NCI-H2029 treated with DMSO at 0.1 percent for 48 hours (cell line): ENCODE measurements around the gene SERPINF2.
"Not testable (repeated sequence)": the region's sequence is repeated elsewhere in the genome, so short reads cannot be mapped to it uniquely, and the experiment has no call there.

Experiments
- DNase-seq: peaks from one replicate; lab custom pipeline; 2025; lab: John Stamatoyannopoulos, UW

SERPINF2 gene

GRCh38 chr17:1789936-1790335, 47.3 kb downstream of the SERPINF2 start:
- DNase-seq: no peak

- DNase-seq: no peak
These were observed 50.1 kb downstream of the SERPINF2 start for GRCh38 chr17:1792495-1793446.

DNA sequence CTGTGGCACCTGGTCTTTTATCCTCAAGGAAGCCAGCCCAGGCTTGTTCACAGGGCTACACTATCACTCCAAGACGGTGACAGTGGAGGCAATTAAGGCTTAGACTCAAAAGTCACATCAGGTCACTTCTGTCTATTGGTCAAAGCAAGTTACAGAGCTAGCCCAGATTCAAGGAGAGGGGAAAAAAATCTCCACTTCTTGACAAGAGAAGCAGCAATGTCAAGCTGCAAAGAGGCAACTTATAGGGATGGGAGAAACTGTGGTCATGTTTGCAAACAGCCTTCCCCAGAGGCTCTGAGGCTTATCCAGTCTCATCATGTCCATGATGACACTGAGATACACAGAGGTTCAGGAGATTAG, 50.8 kb downstream of the SERPINF2 start:
- no peak for DNase-seq

DNA sequence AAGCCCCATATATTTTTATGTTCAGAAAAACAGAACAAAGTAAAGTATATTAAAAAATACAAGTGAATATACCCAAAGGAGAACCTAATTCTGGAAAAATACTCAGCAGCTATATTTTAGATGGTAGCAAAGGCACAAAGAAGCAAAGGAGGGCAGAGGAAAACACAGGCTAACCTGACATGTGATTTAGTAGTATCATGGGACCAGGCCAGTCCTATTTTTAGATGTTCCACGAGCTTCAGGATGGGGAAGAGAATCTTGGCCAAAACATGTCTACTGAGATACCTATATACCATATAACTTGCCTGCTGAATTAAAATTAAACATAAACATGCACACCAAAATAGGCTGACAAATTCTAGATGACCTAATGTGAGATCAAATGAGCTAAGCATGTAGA, 54.1 kb downstream of the SERPINF2 start:
- DNase-seq: no peak

DNA sequence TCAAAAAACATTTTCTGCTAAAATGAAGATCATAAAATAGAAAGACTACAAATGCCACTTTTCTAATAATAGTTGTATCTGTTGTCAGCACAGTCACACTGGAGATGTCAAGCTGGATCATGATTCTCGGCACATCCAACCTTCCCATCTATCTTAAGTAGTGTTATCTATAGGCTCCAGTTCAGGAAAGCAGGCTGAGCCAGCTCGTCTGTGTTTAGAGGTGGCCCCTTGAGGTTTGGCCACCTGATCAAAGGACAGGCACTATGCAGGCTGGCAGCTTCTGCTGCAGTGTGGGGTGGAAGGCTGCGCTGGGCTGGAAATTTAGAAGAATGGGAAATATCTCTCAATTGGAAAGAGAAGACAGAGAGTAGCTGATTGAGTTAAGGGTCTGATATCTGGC, 54.7 kb downstream of the SERPINF2 start:
- DNase-seq: no peak

DNA sequence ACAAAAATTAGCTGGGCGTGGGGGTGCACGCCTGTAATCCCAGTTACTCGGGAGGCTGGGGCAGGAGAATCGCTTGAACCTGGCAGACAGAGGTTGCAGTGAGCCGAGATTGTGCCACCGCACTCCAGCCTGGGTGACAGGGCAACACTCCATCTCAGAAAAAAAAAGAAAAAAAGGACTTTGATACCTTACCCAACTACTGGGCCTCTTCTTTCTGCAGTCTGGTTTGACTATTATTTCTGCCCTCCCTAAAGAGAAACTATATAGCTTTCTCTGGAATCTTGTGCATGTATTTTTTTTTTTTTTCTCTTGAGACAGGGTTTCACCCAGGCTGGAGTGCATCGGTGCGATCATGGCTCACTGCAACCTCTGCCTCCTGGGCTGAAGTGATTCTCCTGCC, 55.2 kb downstream of the SERPINF2 start:
- DNase-seq: not testable (repeated sequence)

GRCh38 chr17:1800240-1800639, 57.6 kb downstream of the SERPINF2 start:
- no peak for DNase-seq

- no peak for DNase-seq
These were observed 58.0 kb downstream of the SERPINF2 start for GRCh38 chr17:1800712-1801111.

DNA sequence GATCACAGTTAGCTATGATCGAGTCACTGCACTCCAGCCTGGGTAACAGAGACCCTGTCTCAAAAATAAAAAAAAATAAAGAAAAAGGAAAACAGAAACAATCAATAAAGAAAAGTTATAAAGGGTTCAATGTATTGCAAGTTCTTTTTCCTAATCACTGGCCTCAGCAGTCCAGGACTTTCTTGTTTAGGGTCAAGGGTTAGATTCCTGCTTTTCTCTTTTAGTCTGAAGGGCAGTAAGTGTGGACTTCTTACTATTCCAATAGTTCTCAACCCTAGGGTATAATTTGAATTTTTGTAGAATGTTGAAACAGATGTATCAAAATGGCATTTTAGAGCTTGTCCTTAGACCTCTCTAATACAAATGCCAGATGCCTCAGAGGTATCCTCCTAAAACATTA, 59.8 kb downstream of the SERPINF2 start:
- DNase-seq: no peak

DNA sequence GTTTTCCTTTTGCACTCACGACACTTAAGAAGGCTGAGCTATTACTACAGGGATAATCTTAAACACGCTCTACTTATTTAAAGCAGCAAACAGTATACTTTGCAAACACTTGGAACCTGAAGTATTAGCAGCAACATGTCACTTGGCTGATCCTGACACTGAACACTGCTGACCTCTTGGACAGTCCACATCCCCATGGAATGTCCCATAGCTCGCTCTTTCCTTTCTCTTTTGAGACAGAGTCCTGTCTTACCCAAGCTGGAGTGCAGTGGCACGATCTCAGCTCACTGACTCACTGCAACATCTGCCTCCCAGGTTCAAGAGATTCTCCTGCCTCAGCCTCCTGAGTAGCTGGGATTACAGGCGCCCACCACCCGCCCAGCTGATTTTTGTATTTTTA, 60.6 kb downstream of the SERPINF2 start:
- DNase-seq: no peak
